Activated CD4-positive, alpha-beta T cell treated with anti-CD3 and anti-CD28 coated beads, Interleukin-2, amount 10 ng/mL, durations not matched to agents 7 days and 5 days (primary cell): ENCODE results near the gene TYMP. TPM values are rescaled to one million over a fixed set of nuclear protein-coding genes. Genes with fewer than 3 reads are reported as not detected.

ENCODE experiments used
- CTCF ChIA-PET: fragments of 350-600 bp; sonication (Branson Sonifier 250); formaldehyde crosslinking; loops from one replicate; lab custom pipeline; 2021; ENCODE audit warnings: antibody characterized with exemption; lab: Charles Lee
- POLR2A ChIA-PET: fragments of 350-600 bp; sonication (Branson Sonifier 250); formaldehyde crosslinking; loops from one replicate; lab custom pipeline; 2021; ENCODE audit warnings: antibody characterized with exemption; lab: Charles Lee
- DNase-seq: peaks from one replicate; pipeline ENCODE4 v3.0.0-alpha.2; 2020
- H3K27ac Mint-ChIP-seq: one replicate; pipeline ENCODE4 v1.8.0; 2021; ENCODE audit warnings: mild to moderate bottlenecking, moderate library complexity, mixed read lengths
- H3K27me3 Mint-ChIP-seq: one replicate; pipeline ENCODE4 v1.8.0; 2021; ENCODE audit warnings: mixed read lengths
- H3K36me3 Mint-ChIP-seq: one replicate; pipeline ENCODE4 v1.8.0; 2021; ENCODE audit warnings: low read depth, mixed read lengths
- H3K4me1 Mint-ChIP-seq: one replicate; pipeline ENCODE4 v1.8.0; 2021; ENCODE audit warnings: mixed read lengths
- H3K4me3 Mint-ChIP-seq: one replicate; pipeline ENCODE4 v1.8.0; 2021; ENCODE audit warnings: mild to moderate bottlenecking, moderate library complexity, mixed read lengths
- H3K9me3 Mint-ChIP-seq: one replicate; pipeline ENCODE4 v1.8.0; 2021; ENCODE audit warnings: mixed read lengths
- total RNA-seq, 2 experiments: library from RNA; stranded (reverse); gene quantifications; one replicate each; pipeline ENCODE4 v1.2.3, GENCODE V29; 2021

Gene TYMP
- total RNA-seq, 2 experiments from 2014 or later = 92.2 to 126 TPM

GRCh38 chr22:50526108-50526833, 3.5 kb downstream of the TYMP start:
- Mint-ChIP-seq H3K9me3 (no peaks in the 10 kb centered on the region), H3K27me3 (no peaks in the 10 kb centered on the region), H3K27ac (peak overlapping the region; percentile 93), H3K4me3 (peak overlapping the region; percentile 80), H3K36me3 (peaks cover 36% of the 10 kb centered on the region), H3K4me1 (peaks cover 37% of the 10 kb centered on the region)
- peak; percentile 89 for DNase-seq
- POLR2A ChIA-PET = interaction anchor here (0.8 to 2.3 kb wide), 11 partner anchors 14 to 325 kb away, joined by 3 to 29 read pairs (median 5); partner anchors contain the start of genes CHKB, KLHDC7B, LMF2 and NCAPH2
- CTCF ChIA-PET = interaction anchor here (0.6 to 5.8 kb wide), 45 partner anchors 11 to 595 kb away, joined by 3 to 74 read pairs (median 4); partner anchors contain the start of genes CPT1B, HDAC10, KLHDC7B and LMF2

GRCh38 chr22:50525858-50526107, 4.0 kb downstream of the TYMP start:
- H3K4me1 Mint-ChIP-seq = peaks cover 37% of the 10 kb centered on the region
- peak overlapping the region; percentile 80 for H3K4me3 Mint-ChIP-seq
- ChIA-PET POLR2A (interaction anchor here (0.8 to 2.3 kb wide), 11 partner anchors 14 to 324 kb away, joined by 3 to 29 read pairs (median 5); partner anchors contain the start of genes CHKB, KLHDC7B, LMF2 and NCAPH2), CTCF (interaction anchor here (0.6 to 5.8 kb wide), 46 partner anchors 10 to 595 kb away, joined by 3 to 74 read pairs (median 4); partner anchors contain the start of genes ARSA, CHKB, CPT1B and HDAC10)
- DNase-seq = no peak
- peaks cover 36% of the 10 kb centered on the region for H3K36me3 Mint-ChIP-seq
- peak overlapping the region; percentile 87 for H3K27ac Mint-ChIP-seq
- H3K9me3 Mint-ChIP-seq = no peaks in the 10 kb centered on the region
- no peaks in the 10 kb centered on the region for H3K27me3 Mint-ChIP-seq

- Mint-ChIP-seq H3K4me1 (peaks cover 37% of the 10 kb centered on the region), H3K4me3 (peak within 1 kb of the TSS; percentile 80), H3K9me3 (no peaks in the 10 kb centered on the region), H3K27me3 (no peaks in the 10 kb centered on the region), H3K36me3 (peaks cover 37% of the 10 kb centered on the region), H3K27ac (peak within 1 kb of the TSS; percentile 93)
- peak; percentile 97 for DNase-seq
- POLR2A ChIA-PET = interaction anchor here (0.8 to 2.3 kb wide), 11 partner anchors 15 to 324 kb away, joined by 3 to 29 read pairs (median 5); partner anchors contain the start of genes CHKB, KLHDC7B, LMF2 and NCAPH2
- CTCF ChIA-PET = interaction anchor here (0.6 to 5.8 kb wide), 45 partner anchors 10 to 594 kb away, joined by 3 to 74 read pairs (median 4); partner anchors contain the start of genes ARSA, CHKB, CPT1B and HDAC10
These were observed 4.5 kb downstream of the TYMP start, which contains the start of gene SCO2 for GRCh38 chr22:50525104-50525857. SCO2 (minus strand) TSS chr22:50525598; CDS start chr22:50524411, 1,187 bp downstream.

GRCh38 chr22:50524676-50525103, 5.1 kb downstream of the TYMP start:
- H3K27me3 Mint-ChIP-seq = no peaks in the 10 kb centered on the region
- H3K9me3 Mint-ChIP-seq = no peaks in the 10 kb centered on the region
- peak overlapping the region; percentile 80 for H3K4me3 Mint-ChIP-seq
- H3K4me1 Mint-ChIP-seq = peaks cover 37% of the 10 kb centered on the region
- H3K36me3 Mint-ChIP-seq = peaks cover 40% of the 10 kb centered on the region
- ChIA-PET POLR2A (interaction anchor here (1.3 to 2.3 kb wide), 4 partner anchors 15 to 94 kb away, joined by 5 to 29 read pairs (median 10); partner anchors contain the start of genes LMF2 and NCAPH2), CTCF (interaction anchor here (0.9 to 5.8 kb wide), 15 partner anchors 9 to 334 kb away, joined by 3 to 74 read pairs (median 10); partner anchors contain the start of genes ARSA, CHKB, KLHDC7B and LMF2)
- H3K27ac Mint-ChIP-seq = peak overlapping the region; percentile 87
- no peak for DNase-seq

GRCh38 chr22:50523806-50524675, 5.8 kb downstream of the TYMP start:
- ChIA-PET POLR2A (interaction anchor here (2.3 kb wide), 1 partner anchor 16 kb away, joined by 29 read pairs; the partner anchor contains the start of genes LMF2 and NCAPH2), CTCF (interaction anchor here (1.9 to 5.8 kb wide), 6 partner anchors 8 to 97 kb away, joined by 10 to 74 read pairs (median 39); partner anchors contain the start of genes LMF2, NCAPH2 and SYCE3)
- Mint-ChIP-seq H3K9me3 (no peaks in the 10 kb centered on the region), H3K27me3 (no peaks in the 10 kb centered on the region), H3K36me3 (peaks cover 43% of the 10 kb centered on the region), H3K27ac (peak overlapping the region; percentile 87), H3K4me3 (peak overlapping the region; percentile 80), H3K4me1 (peaks cover 36% of the 10 kb centered on the region)
- no peak for DNase-seq

GRCh38 chr22:50523458-50523805, 6.4 kb downstream of the TYMP start:
- H3K27me3 Mint-ChIP-seq = no peaks in the 10 kb centered on the region
- peak overlapping the region; percentile 27 for H3K4me3 Mint-ChIP-seq
- POLR2A ChIA-PET = no interaction called here

GRCh38 chr22:50522806-50523438, 6.9 kb downstream of the TYMP start:
- peaks cover 25% of the 10 kb centered on the region for H3K4me1 Mint-ChIP-seq
- H3K4me3 Mint-ChIP-seq = peak overlapping the region; percentile 27
- no peaks in the 10 kb centered on the region for H3K27me3 Mint-ChIP-seq
- POLR2A ChIA-PET = no interaction called here
- CTCF ChIA-PET = interaction anchor here (0.6 to 5.0 kb wide), 4 partner anchors 14 to 181 kb away, joined by 3 to 41 read pairs (median 3); partner anchors contain the start of genes LMF2, NCAPH2 and SYCE3
- H3K27ac Mint-ChIP-seq = peak overlapping the region; percentile 46
- peaks cover 40% of the 10 kb centered on the region for H3K36me3 Mint-ChIP-seq
- DNase-seq = no peak
- H3K9me3 Mint-ChIP-seq = no peaks in the 10 kb centered on the region

More at GRCh38 chr22:50523458-50523805, 6.4 kb downstream of the TYMP start:
- DNase-seq = no peak
- Mint-ChIP-seq H3K9me3 (no peaks in the 10 kb centered on the region), H3K27ac (peak overlapping the region; percentile 46), H3K4me1 (peaks cover 30% of the 10 kb centered on the region), H3K36me3 (peaks cover 43% of the 10 kb centered on the region)
- CTCF ChIA-PET = interaction anchor here (3.3 to 5.0 kb wide), 2 partner anchors 14 to 98 kb away, joined by 37 to 41 read pairs; partner anchors contain the start of genes LMF2 and NCAPH2

- no peak overlapping the region for H3K27ac Mint-ChIP-seq
- H3K4me1 Mint-ChIP-seq = peaks cover 19% of the 10 kb centered on the region
- H3K9me3 Mint-ChIP-seq = no peaks in the 10 kb centered on the region
- ChIA-PET CTCF (interaction anchor here (0.6 to 5.0 kb wide), 5 partner anchors 13 to 180 kb away, joined by 3 to 41 read pairs (median 3); partner anchors contain the start of genes LMF2, NCAPH2 and SYCE3), POLR2A (no interaction called here)
- peaks cover 38% of the 10 kb centered on the region for H3K36me3 Mint-ChIP-seq
- H3K27me3 Mint-ChIP-seq = no peaks in the 10 kb centered on the region
- no peak overlapping the region for H3K4me3 Mint-ChIP-seq
- DNase-seq = no peak
These were observed 7.5 kb downstream of the TYMP start for GRCh38 chr22:50522208-50522805.

- Mint-ChIP-seq H3K4me1 (peaks cover 13% of the 10 kb centered on the region), H3K4me3 (no peak overlapping the region), H3K9me3 (no peaks in the 10 kb centered on the region), H3K27ac (no peak overlapping the region), H3K27me3 (no peaks in the 10 kb centered on the region), H3K36me3 (peaks cover 35% of the 10 kb centered on the region)
- no peak for DNase-seq
- ChIA-PET CTCF (interaction anchor here (1.3 to 5.0 kb wide), 2 partner anchors 13 to 43 kb away, joined by 3 to 41 read pairs; partner anchors contain the start of genes LMF2 and NCAPH2), POLR2A (no interaction called here)
These were observed 8.1 kb downstream of the TYMP start for GRCh38 chr22:50521710-50522109.

- DNase-seq = no peak
- H3K27me3 Mint-ChIP-seq = no peaks in the 10 kb centered on the region
- peaks cover 36% of the 10 kb centered on the region for H3K36me3 Mint-ChIP-seq
- H3K27ac Mint-ChIP-seq = no peak overlapping the region
- peaks cover 13% of the 10 kb centered on the region for H3K4me1 Mint-ChIP-seq
- H3K4me3 Mint-ChIP-seq = no peak overlapping the region
- ChIA-PET POLR2A (no interaction called here), CTCF (interaction anchor here (1.3 kb wide), 1 partner anchor 44 kb away, joined by 3 read pairs; no protein-coding TSS in a partner anchor)
- H3K9me3 Mint-ChIP-seq = no peaks in the 10 kb centered on the region
These were observed 8.9 kb downstream of the TYMP start for GRCh38 chr22:50520826-50521453.
